HCT116 (cell line): ENCODE measurements around the gene DMAC2. TPM values are rescaled to one million over a fixed set of nuclear protein-coding genes. Genes with fewer than 3 reads are reported as not detected.
A peak's percentile ranks its signal among the peaks of the same experiment; 100 is the strongest.

ENCODE experiments used
- ATAC-seq: fragments of 200-7000 bp; cut with Tn5 transposase; 2 replicates; pipeline ENCODE4 v1.9.1; 2020; ENCODE audit warnings: mild to moderate bottlenecking, moderate library complexity
- BruUV-seq: library from RNA; stranded (reverse); fragments of 400-500 nt; replicated peaks from 2 replicates; lab custom pipeline; 2021; lab: Mats Ljungman, UMichigan
- CTCF ChIA-PET: fragments of 300-600 bp; sonication (Branson Sonifier 250); formaldehyde crosslinking; loops from one replicate; lab custom pipeline; 2021; ENCODE audit warnings: antibody characterized with exemption; lab: Charles Lee
- POLR2A ChIA-PET: fragments of 300-600, 350-600 bp; sonication (Branson Sonifier 250); formaldehyde crosslinking; loops from one replicate; lab custom pipeline; 2021; ENCODE audit warnings: antibody characterized with exemption; lab: Charles Lee
- RAD21 ChIA-PET, 2 experiments: fragments of 300-600 bp; sonication (Branson Sonifier 250); formaldehyde crosslinking; loops; one replicate each; lab custom pipeline; 2023; ENCODE audit warnings: low total read pairs in 2 of 2; ENCODE audit not compliant: uncharacterized antibody in 2 of 2, unreplicated experiment in 2 of 2, low non-redundant PET in 1 of 2; lab: Charles Lee
- DNase-seq: peaks from one replicate; pipeline ENCODE4 v3.0.0-alpha.2; 2010; ENCODE audit warnings: low read depth, low spot score
- H2AFZ ChIP-seq: fragments of 200-600 bp; shearing (Covaris generic), sonication (generic); 2 replicates; pipeline ENCODE4 v1.6.1; 2017; ENCODE audit warnings: low read depth, mixed run types, mixed read lengths, antibody characterized with exemption, low read length; ENCODE audit not compliant: poor library complexity, severe bottlenecking
- H3K27ac ChIP-seq: 2 replicates; pipeline ENCODE4 v1.5.1; 2012; ENCODE audit warnings: low read depth, low read length
- H3K27me3 ChIP-seq: fragments of 200-600 bp; sonication (generic); 2 replicates; pipeline ENCODE4 v1.6.1; 2016; ENCODE audit warnings: mixed run types, low read length, mixed read lengths; ENCODE audit not compliant: insufficient read depth
- H3K36me3 ChIP-seq, 2 experiments: fragments of 200-500 bp in 1 of 2; fragments of 200-600 bp in 1 of 2; sonication (Bioruptor generic) in 1 of 2; sonication (generic) in 1 of 2; 2 replicates each; pipeline versions ENCODE4 v1.5.1 to v1.6.1; 2014 to 2016; ENCODE audit warnings: low read length in 2 of 2, inconsistent platforms in 1 of 2, mixed read lengths in 1 of 2, mixed run types in 1 of 2; ENCODE audit not compliant: insufficient read depth in 2 of 2, control insufficient read depth in 1 of 2
- H3K4me1 ChIP-seq, 2 experiments: fragments of 200-600 bp in 1 of 2; sonication (generic) in 1 of 2; 2 replicates each; pipeline versions ENCODE4 v1.5.1 to v1.6.1; 2012 to 2017; ENCODE audit warnings: low read length in 2 of 2, inconsistent platforms in 1 of 2, mild to moderate bottlenecking in 1 of 2, mixed read lengths in 1 of 2, mixed run types in 1 of 2, moderate library complexity in 1 of 2; ENCODE audit not compliant: insufficient read depth in 2 of 2, control insufficient read depth in 1 of 2
- H3K4me2 ChIP-seq: fragments of 200-600 bp; sonication (generic); 2 replicates; pipeline ENCODE4 v1.6.1; 2017; ENCODE audit warnings: mixed run types, low read length, mixed read lengths
- H3K4me3 ChIP-seq, 2 experiments: fragments of 200-600 bp in 1 of 2; sonication (generic) in 1 of 2; replicated peaks in 1 of 2; 2 replicates each; pipeline ENCODE4 v1.5.1; 2011 to 2016; ENCODE audit warnings: low read length in 2 of 2, control low read depth in 1 of 2, low read depth in 1 of 2, mild to moderate bottlenecking in 1 of 2, mixed read lengths in 1 of 2, mixed run types in 1 of 2
- H3K79me2 ChIP-seq: fragments of 200-600 bp; sonication (generic); 2 replicates; pipeline ENCODE4 v1.6.1; 2017; ENCODE audit warnings: mild to moderate bottlenecking, mixed run types, low read length, moderate library complexity, mixed read lengths; ENCODE audit not compliant: insufficient read depth
- H3K9ac ChIP-seq: fragments of 200-600 bp; sonication (generic); 2 replicates; pipeline ENCODE4 v1.6.1; 2016; ENCODE audit warnings: low read length, mixed read lengths
- H3K9me2 ChIP-seq: fragments of 200-600 bp; sonication (generic), shearing (Covaris generic); 2 replicates; pipeline ENCODE4 v1.6.1; 2017; ENCODE audit warnings: mixed run types, mild to moderate bottlenecking, moderate library complexity; ENCODE audit not compliant: insufficient read depth
- H3K9me3 ChIP-seq, 2 experiments: fragments of 200-500 bp in 1 of 2; fragments of 200-600 bp in 1 of 2; sonication (Bioruptor generic) in 1 of 2; sonication (generic) in 1 of 2; 2 replicates each; pipeline ENCODE4 v1.6.1; 2014 to 2017; ENCODE audit warnings: low read length in 2 of 2, mixed read lengths in 2 of 2, inconsistent platforms in 1 of 2, low read depth in 1 of 2, mild to moderate bottlenecking in 1 of 2, mixed run types in 1 of 2, moderate library complexity in 1 of 2; ENCODE audit not compliant: control insufficient read depth in 1 of 2, insufficient read depth in 1 of 2
- H4K20me1 ChIP-seq: fragments of 200-600 bp; sonication (generic), shearing (Covaris generic); 2 replicates; pipeline ENCODE4 v1.6.1; 2017; ENCODE audit warnings: mixed run types, mild to moderate bottlenecking, moderate library complexity; ENCODE audit not compliant: insufficient read depth
- CBX3 ChIP-seq: IDR thresholded peaks from 2 replicates; pipeline ENCODE4 v1.6.1; 2012; ENCODE audit warnings: low read depth
- CTCF ChIP-seq, 3 experiments: fragments of 200-600 bp in 1 of 3; sonication (generic) in 1 of 3; IDR thresholded peaks in 2 of 3; conservative IDR thresholded peaks in 1 of 3; 2 replicates each; pipeline ENCODE4 v1.5.1; 2012 to 2017; ENCODE audit warnings: low read depth in 2 of 3, low read length in 2 of 3, antibody characterized with exemption in 1 of 3, borderline replicate concordance in 1 of 3, control low read depth in 1 of 3, mild to moderate bottlenecking in 1 of 3, mixed read lengths in 1 of 3, mixed run types in 1 of 3, moderate library complexity in 1 of 3; ENCODE audit not compliant: insufficient read depth in 1 of 3
- EZH2 ChIP-seq: fragments of 200-600 bp; sonication (generic); IDR thresholded peaks from 2 replicates; pipeline ENCODE4 v1.6.1; 2017; ENCODE audit warnings: antibody characterized with exemption, mixed run types
- JUND ChIP-seq: IDR thresholded peaks from 2 replicates; pipeline ENCODE4 v1.6.1; 2012
- POLR2A ChIP-seq: IDR thresholded peaks from 2 replicates; pipeline ENCODE4 v1.7.0; 2011; ENCODE audit warnings: borderline replicate concordance; ENCODE audit not compliant: insufficient read depth, insufficient read length; ENCODE audit errors: extremely low read depth
- RAD21 ChIP-seq: IDR thresholded peaks from 2 replicates; pipeline ENCODE4 v1.6.1; 2012; ENCODE audit warnings: low read depth, mild to moderate bottlenecking
- SIN3A ChIP-seq: IDR thresholded peaks from 2 replicates; pipeline ENCODE4 v1.6.1; 2012; ENCODE audit warnings: low read depth
- SRF ChIP-seq: IDR thresholded peaks from 2 replicates; pipeline ENCODE4 v1.6.1; 2012; ENCODE audit warnings: low read depth
- YY1 ChIP-seq: IDR thresholded peaks from 2 replicates; pipeline ENCODE4 v1.6.1; 2011; ENCODE audit warnings: low read length, low read depth, moderate library complexity, mild to moderate bottlenecking; ENCODE audit not compliant: insufficient replicate concordance; ENCODE audit errors: extremely low read depth
- ZBTB33 ChIP-seq: IDR thresholded peaks from 2 replicates; pipeline ENCODE4 v1.6.1; 2011; ENCODE audit warnings: mild to moderate bottlenecking, low read length, moderate library complexity; ENCODE audit not compliant: insufficient replicate concordance; ENCODE audit errors: extremely low read depth
- intact Hi-C: fragments of 100-400 bp; cut with micrococcal nuclease; formaldehyde crosslinking; loops from 2 replicates; pipeline ENCODE4 v1.10.0; 2022
- total RNA-seq: library from RNA; stranded (reverse); gene quantifications from one replicate; pipeline ENCODE4 v1.2.1, GENCODE V29; 2021; ENCODE audit not compliant: unreplicated experiment

Gene DMAC2
- total RNA-seq, 1 experiment from 2014 or later = 65.6 TPM

- CTCF ChIA-PET = interaction anchor here (0.6 to 4.7 kb wide), 15 partner anchors 10 to 326 kb away, joined by 3 to 63 read pairs (median 5); partner anchors contain the start of genes B9D2 and DMAC2
- RAD21 ChIA-PET = interaction anchor here (0.6 to 1.8 kb wide), 6 partner anchors 10 to 323 kb away, joined by 3 to 8 read pairs (median 4); partner anchors contain the start of gene DMAC2 (in 1 of the 2)
- peaks cover 0 to 10% of the 10 kb centered on the region in 2 experiments; a peak in 2 of 4 replicates for H3K4me1 ChIP-seq
- TF ChIP-seq POLR2A (no peak), SIN3A (no peak), YY1 (peak; percentile 48), ZBTB33 (no peak), CTCF (IDR thresholded peaks at IDR 0.05 in 2 of 3, conservative IDR thresholded peaks at IDR 0.05 in 1 of 3; ENCODE audit: borderline replicate concordance in 1 of 3, insufficient read depth in 1 of 3, low read depth in 2 of 3, low read length in 2 of 3) (peak; percentile 96 to 99 (median 97)), EZH2 (no peak), RAD21 (peak; percentile 92), CBX3 (no peak), JUND (no peak), SRF (no peak)
- H3K4me2 ChIP-seq = peak overlapping the region; percentile 78
- ATAC-seq (peak; percentile 98), DNase-seq (peak; percentile 56)
- H3K36me3 ChIP-seq = no peaks in the 10 kb centered on the region
- peak overlapping the region; percentile 46; the same call in 1 of the 2 replicates for H3K9ac ChIP-seq
- H2AFZ ChIP-seq = peak overlapping the region; percentile 74
- no peaks in the 10 kb centered on the region for H3K9me2 ChIP-seq
- intact Hi-C loops = loop anchor here (1.0 kb wide), 3 partner anchors 114 to 146 kb away; no protein-coding TSS in a partner anchor
- H4K20me1 ChIP-seq = no peaks in the 10 kb centered on the region
- H3K27me3 ChIP-seq = no peaks in the 10 kb centered on the region
- no peaks in the 10 kb centered on the region for H3K9me3 ChIP-seq
- H3K27ac ChIP-seq = no peak overlapping the region
- no peaks in the 10 kb centered on the region for H3K79me2 ChIP-seq
- BruUV-seq = no TSS peak
- peak overlapping the region; percentile 12 to 50 for H3K4me3 ChIP-seq
- POLR2A ChIA-PET = interaction anchor here (2.7 kb wide), 1 partner anchor 10 kb away, joined by 12 read pairs; the partner anchor contains the start of gene DMAC2
Observed at GRCh38 chr19:41449079-41449864, 9.6 kb upstream of the DMAC2 start.
